GM21825 (cell line): Measurements from ENCODE around the gene PDZK1IP1.
"Not testable (repeated sequence)": the region's sequence is repeated elsewhere in the genome, so short reads cannot be mapped to it uniquely, and the experiment has no call there.

Experiments used
- ATAC-seq: cut with Tn5 transposase; IDR thresholded peaks from one replicate; pipeline ENCODE4 v1.9.1; 2021; ENCODE audit warnings: mild to moderate bottlenecking, moderate library complexity; ENCODE audit not compliant: unreplicated experiment

The PDZK1IP1 gene

DNA sequence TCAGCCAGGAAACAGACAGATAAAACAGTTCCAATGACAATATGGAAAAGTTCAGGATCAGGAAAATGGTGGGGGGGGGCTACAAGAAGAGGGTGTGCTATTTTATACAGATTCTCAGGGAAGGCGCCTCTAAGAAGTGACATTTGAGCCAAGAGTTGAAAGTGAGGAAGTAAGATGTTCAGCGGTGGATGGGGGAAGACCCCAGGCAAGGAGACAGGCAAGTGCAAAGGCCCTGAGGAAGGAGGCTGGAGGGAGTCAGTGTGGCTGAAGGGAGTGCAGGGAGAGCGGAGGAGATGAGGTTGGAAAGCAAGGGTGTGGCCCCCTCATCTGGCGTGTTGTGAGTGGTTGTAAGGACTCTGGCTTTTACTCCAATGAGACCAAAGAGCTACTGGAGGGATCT, 8.4 kb upstream of the PDZK1IP1 start:
- ATAC-seq, result no peak

DNA sequence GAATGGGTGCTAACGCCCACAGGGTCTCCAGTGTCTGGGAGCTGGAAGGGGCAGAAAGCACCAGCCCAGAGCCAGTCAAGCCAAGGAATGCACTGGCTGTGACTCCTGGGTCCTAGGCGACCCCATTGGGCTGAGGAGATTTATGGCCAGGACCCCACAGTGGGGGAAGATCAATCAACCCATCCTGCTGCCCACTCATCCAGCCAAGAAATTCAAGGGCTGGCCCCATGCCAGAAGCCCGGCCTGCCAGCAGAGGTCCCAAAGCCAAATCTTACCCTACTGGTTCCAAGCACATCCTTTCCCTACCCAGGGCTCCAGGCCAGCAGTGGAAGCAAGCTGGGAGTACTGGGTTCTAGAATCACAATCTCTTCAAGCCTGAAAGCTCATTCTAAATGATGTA, 6.8 kb upstream of the PDZK1IP1 start:
- ATAC-seq, result no peak

DNA sequence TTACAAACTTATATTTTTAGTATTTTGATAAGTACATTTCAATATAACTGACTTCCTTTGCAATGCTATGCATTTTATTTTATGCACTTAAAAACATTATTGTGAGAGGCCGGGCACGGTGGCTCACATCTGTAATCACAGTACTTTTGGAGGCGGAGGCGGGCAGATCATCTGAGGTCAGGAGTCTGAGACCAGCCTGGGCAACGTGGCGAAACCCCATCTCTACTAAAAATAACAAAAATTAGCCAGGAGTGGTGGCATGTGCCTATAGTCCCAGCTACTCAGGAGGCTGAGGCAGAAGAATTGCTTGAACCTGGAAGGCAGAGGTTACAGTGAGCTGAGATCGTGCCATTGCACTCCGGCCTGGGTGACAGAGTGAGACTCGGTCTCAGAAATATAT, 6.1 kb upstream of the PDZK1IP1 start:
- ATAC-seq, result not testable (repeated sequence)

DNA sequence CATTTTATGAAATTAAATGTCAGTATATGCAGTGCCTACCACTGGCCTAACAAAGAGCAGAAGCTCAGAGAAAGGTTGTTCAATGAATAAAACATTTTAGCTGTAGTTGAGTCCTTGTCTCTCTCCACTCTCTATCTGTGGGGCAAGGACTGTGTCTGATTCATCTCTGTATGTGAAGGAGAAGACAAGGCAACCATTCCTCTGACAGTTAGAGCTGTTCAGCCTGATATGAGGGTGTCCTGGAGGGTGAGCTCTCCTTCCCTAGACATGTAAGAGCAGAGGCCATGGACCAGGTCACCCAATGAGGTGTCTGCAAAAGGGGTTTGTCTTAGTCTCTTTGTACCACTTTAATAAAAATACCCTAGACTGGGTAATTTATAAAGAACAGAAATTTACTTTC, 4.5 kb upstream of the PDZK1IP1 start:
- no peak for ATAC-seq

DNA sequence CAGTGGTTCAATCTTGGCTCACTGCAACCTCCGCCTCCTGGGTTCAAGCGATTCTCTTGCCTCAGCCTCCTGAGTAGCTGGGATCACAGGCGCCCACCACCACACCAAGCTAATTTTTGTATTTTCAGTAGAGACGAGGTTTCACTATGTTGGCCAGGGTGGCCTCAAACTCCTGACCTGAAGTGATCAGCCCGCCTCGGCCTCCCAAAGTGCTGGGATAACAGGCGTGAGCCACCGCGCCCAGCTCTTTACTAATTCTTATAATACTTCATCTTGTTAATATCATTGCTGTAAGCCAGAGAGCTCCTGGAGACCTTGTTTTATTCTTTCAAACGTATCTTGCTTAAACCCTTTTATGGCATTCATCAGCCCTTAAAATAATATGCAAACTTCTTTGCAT, 3.7 kb upstream of the PDZK1IP1 start:
- ATAC-seq, result not testable (repeated sequence)

DNA sequence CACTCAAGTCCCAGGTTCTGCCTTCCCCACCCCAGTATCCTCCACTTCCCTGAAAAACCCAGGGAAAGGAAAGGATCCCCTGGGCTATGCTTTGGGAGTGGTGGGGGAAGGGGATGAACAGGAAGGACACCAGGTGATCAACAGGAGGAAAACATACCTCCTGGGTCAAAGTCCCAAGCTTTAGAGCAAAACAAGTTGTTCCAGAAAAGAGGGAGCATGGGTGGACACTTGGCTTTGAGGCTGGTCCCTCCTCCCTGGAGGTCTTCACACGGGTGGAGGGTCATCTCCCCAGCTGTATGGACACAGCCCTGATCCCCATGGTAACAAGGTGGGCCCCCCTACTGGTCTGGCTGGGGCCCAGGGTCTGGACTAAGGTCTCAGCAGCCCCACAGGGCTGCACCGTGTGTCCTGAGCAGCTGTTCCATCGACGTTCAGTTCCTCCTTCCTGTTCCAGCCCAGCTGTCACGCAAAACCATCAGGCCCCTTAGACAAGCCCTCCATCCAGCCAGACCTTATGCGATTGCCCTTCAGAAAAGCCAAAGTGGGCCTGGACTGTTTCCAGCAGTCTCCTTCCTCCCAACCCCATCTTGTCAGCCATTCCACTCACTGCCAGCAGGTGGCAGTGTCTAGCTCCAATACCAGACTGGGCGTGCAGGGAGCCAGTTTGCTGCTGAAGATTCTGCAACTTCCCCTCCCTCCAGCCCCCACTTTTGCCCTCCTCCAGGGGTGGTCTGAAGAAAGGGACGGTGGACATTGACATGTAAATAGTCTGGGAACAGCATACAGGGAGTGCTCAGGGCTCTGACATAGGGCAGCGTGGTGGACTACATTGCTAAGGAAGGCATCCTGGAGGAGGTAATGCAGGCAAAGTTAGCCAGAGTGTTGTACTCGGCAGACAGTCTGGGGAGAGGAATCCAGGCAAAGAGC, 2.9 kb upstream of the PDZK1IP1 start:
- ATAC-seq, result peak; percentile 72

DNA sequence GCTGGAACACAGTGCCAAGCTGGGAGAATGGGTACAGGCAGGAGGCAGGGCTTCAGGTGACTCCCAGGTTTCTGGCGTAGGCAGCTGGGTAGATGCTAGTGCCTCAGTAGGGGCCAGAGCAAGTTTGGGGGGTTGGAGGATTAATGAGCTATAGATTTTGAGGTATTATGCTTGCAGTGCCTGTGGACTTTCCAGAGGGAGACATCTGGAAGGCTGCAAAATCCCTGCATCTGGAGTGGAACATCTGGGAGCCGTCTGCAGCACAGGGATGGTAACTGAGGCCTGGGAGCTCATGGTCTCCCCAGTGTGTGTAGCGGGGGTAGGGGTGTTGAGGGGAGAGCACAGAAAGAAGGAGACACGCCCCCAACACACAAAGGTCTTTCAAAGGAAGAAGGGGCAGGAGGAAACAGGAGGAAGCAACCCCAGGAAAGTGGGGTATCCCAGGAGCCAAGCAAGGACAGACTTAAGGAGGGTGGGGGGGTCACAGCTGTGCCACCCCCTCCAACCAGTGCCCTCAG, 2.2 kb upstream of the PDZK1IP1 start:
- ATAC-seq, result no peak

DNA sequence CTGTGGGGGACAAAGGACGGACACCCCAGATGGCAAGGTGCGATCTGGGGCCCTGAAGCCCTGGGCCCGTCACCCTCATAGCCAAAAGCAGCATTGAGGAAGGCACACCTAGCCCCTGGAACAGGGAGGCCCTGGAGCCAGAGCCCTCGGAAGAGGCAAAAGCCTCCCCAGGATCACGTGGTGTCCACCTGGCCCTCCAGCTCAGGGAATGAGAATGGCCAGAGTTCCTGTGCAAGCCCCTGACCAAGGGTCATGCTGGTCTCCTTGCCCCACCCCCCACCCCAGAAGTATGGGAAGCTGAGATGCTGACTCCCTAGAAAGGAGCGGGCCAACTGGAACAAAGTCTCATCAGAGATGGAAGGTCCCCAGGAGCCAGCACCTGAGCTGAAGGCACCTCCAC, 1.0 kb upstream of the PDZK1IP1 start:
- ATAC-seq, result no peak

DNA sequence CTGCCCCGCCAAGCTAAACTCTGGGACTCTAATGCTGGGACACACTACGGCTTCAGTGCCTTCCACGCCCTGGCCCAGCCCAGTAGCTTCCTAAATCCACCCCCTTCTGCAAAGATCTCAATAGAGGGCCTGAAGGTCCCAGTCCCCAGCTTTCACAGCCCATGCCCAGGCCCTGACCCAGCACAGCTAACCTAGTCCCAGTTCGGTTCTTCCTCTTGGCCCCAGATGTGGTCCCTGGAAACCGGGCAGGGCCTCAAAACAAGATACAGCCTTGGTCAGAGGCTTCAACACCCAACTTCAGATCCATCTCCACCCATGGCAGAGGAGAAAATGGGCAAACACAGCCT, 646 bp upstream of the PDZK1IP1 start:
- ATAC-seq, result no peak

DNA sequence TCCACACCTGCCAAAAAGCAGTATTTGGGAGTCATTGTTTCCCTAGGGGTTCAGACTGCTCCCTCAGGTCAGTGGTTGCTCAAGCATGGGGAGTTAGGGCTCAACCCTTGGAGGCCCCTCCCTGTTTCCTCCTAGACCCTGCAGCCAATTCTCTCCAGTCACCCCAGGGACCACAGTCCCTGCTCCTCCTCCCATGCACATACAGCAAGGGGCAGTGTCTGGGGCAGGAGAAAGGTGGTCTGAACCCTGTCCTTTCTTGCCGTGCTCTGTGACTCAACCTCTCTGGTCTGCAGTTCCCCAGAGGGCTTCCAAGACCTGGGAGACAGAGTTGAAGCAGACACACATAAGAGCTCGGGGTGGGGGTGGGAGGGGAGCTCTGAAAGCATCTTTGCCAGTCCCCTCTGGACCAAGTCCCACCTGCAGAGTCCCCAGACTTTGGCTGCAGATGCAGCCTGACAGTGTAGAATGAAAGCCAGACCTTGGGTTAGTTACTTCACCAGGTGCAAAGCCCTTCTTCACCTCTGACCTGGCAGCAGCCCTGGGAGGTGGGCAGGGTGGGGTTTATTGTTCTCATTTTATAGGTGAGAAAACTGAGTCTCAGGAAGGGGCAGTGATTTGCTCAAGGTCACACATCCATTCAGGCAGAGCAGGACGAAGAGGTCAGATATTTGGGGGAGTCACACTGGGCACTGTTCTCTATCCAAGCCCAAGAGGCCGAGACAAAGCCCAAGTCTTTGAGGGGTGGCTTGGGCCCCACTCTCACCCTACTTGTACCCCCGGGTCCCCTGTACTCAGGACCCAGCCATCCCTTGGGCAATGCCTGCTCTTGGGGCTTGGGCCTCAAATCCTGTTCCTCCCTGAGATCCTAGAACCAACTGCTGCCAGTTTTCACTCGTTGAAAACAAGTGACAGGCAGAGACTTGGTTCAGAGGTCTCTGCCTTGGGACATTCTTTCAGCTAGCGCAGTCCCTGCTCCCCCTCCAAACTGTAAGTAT, 748 bp downstream of the PDZK1IP1 start:
- no peak for ATAC-seq

DNA sequence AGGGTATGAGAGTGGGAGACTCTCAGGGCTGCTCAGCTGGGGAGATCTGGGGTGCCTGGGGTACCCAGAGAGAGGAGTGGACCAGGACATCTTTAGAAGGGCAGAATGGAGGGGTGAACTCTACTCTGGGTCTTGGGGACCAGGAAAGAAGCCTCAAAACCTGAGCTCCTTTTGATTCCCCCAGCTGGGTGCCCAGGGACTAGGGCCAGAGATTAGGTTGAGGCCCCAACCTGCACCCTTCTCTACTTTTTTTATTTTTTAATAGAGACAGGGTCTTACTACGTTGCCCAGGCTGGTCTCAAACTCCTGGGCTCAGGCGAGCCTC, 1.9 kb downstream of the PDZK1IP1 start:
- no peak for ATAC-seq

DNA sequence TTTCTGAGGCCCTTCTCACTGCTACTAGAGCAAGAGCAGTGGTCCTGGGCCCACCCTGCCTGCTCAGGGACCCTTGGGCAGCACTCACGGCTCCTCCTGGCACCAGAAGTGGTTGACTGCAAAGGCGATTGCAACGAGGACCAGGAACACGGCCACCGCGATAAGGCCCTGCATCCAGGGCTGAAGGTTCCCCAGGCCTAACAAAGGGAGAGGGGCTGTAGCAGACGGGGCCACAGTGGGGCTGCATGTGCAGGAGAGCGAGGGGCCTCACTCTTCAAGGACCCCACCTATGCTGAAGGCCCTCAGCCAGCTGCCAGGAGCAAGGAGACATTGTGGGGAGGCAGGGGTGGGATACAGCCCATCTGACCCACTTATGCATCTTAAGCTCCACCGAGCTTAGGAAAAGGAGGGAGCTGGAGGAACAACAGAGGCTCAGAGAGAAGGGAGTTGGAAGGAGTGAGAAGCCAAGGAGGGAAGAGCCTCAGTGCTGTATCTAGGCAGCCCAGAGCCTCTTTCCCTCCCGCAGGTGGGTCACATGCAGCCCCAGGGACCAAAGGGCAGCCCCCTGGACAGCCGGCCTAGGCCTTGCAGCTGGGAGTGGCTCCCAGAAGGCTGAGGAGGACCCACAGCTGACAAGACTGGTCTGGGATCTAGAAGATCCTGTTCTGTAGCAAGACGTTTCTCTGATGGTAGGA, 2.5 kb downstream of the PDZK1IP1 start:
- ATAC-seq, result no peak

DNA sequence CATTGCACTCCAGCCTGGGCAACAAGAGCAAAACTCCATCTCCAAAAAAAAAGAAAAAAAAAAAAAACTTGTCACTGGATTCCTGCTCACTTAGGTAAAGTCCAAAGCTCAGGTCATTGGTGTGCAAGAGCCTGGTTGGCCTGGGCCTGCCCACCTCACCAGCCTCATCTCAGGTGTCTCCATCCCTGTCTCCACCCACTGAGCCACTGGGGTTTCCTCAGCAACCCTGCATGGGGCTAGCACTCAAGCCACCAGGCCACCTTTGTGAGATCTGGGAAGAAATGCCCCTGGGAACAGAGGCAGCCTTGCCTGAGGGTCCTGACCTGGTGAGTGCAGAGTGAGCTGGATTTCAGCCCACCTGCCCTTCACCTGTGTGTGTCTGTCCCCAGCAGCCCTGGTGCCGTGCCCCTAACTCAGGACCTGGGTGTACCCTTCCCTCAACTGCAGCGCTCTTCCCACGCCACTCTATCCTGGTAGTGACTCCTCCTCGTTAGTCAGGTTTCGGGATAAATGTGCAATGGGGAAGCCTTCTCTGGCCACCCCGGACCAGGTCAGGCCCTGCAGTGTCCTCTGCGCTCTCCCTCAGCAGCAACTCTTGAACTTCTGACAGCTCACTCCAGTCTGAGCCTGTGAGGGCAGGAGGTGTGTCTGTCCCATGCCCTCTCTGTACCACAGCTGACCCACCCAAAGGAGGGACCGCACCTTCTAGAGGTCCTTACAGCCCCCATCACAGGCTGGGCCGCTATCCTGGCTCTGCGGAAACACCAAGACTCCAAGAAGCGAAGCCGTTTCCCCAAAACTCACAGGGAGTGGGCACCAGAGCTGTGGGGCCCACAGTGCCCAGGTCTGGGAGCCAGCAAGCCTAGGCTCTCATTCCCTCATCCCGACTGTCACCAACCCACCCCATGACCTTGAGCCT, 3.3 kb downstream of the PDZK1IP1 start:
- ATAC-seq, result no peak

DNA sequence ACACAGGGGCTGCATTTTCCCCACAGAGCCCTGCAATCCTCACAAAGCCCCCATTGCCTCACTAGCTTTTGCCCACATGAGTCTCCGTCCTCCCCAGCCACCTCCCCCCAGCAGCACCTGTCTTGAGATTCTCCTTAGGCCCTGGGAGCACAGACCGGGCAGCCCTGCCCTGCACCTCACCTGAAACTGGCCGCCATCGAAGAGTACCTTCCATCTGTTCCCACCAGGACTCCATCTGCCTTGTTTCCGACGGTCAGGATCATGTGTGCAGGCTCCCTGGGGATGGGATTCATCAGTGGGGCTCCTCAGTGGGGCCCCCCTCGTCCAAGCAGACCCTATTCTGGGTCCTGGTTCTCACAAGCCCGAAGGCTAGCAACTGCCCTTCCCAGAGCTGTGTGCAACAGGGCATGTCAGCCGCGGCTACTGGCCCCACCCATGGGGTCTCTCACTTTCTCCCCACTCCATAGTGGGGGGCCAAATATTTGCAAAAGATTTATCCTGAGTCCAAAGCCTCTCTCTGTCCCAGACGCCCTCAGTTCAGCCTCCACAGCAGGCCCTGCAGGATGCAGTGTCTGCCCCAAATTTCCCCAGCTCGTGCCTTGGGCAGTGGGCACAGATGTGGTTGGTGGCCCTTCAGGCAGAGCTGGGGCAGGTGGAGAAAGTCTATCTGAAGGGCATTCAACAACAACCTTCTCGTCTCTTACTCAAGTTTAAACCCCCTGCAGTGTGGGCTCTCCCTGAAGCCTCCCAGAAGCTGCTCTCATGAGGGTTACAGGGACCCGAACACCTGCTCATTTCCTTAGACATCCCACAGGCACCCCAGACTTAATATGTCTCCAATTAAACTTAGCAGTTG, 4.8 kb downstream of the PDZK1IP1 start:
- no peak for ATAC-seq

DNA sequence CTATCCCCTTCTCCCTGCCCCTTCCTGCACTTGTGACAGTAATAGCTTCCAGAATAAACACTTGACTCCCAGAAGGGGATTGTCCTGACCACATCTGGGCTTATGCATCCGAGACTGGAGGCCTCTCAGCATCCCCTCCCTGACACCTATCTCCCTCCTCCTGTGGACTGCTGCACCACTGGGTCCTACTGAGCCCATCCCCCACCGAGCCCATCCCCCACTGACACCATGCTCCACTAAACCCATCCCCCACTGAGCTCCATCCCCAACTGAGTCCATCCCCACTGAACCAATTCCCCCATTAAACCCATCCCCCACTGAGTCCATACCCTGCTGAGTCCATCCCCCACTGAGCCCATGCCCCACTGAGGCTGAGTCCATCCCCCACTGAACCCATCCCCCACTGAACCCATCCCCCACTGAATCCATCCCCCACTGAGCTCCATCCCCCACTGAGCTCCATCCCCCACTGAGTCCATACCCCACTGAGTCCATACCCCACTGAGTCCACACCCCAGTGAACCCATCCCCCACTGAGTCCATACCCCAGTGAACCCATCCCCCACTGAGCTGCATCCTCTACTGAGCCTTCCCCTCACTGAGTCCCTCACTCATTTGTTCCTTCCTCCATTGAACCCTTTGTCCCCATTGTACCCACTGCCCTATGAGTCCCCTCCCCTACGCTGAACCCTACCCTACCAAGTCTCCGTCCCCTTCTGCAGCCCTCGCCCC, 5.6 kb downstream of the PDZK1IP1 start:
- ATAC-seq, result no peak

DNA sequence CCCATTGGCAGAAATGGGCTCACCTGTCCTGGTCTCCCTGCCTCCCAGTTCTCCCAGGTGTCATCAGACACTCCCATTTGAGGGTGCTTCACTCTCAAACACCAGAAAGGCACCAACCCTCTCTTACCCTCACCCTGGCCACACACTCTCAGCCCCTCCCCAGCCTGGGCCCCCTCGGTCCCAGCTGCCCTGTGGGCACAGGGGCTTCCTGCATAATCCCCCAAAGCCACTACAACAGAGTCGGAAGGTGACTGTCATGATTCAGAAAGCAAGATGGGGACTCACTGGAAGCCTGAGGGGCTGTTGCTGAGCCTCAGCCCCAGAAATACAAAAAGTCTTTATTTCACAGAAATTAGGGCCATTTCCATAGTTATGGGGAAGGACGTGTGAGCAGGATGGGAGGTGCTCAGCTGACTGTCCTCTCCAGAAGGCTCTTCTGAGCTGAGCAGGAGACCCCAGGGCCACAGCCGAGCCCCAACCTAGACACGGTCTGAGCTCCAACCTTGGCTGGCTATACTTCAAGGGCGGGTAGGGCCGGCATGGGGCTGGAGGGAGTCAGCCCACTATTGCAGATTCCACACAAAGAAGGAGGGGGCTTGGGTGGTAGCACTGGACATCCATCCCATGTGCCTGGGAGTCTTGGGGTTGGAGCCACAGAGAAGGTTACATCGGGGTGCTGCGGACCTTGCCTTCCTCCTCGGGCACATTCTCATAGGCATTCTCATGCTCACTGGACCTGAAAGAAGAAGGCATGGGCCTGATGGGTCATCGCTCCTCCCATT, 6.3 kb downstream of the PDZK1IP1 start:
- no peak for ATAC-seq

DNA sequence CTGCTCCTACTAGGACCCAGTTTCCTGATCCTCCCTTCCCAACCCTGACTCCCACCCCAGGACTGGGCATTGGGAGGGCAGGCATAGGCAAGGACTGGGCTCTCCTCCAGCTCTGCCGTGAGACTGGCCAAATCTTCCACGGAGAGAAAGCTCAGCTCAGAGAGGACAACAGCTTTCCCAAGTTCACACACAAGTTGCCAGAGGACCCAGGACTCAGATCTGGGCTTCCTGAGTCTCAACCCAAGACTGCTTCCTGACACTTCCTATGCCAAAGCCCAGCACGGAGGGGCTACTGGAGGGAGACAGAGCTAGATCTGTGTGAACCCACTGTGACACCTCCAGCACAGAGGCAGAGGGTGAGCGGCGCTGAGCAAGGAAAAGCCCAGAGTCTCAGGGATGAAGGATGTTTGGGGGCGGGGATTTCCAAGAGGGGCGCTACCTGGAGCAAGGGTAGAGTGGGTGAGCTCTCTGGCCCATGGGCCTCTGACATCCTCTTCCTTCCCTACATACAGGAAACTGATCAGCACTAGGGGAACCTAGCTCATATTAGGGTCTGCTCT, 7.1 kb downstream of the PDZK1IP1 start:
- ATAC-seq, result no peak
